ENCODE data around the gene TAC3.
"Not testable (repeated sequence)": the region's sequence is repeated elsewhere in the genome, so short reads cannot be mapped to it uniquely, and the experiment has no call there.

TAC3 gene

GRCh38 chr12:57001448-57001906, 14.9 kb downstream of the TAC3 start:
- peak; percentile 47 for DNase-seq

- DNase-seq: no peak
Measured at GRCh38 chr12:57000393-57000792, 15.9 kb downstream of the TAC3 start.

- no peak for DNase-seq
Measured at GRCh38 chr12:56999456-56999855, 16.9 kb downstream of the TAC3 start.

GRCh38 chr12:56998981-56999380, 17.3 kb downstream of the TAC3 start:
- DNase-seq: no peak

GRCh38 chr12:56998316-56998715, 18.0 kb downstream of the TAC3 start:
- no peak for DNase-seq

- no peak for DNase-seq
Measured at GRCh38 chr12:56996793-56997545, 19.4 kb downstream of the TAC3 start.

- DNase-seq: no peak
Measured at GRCh38 chr12:56995930-56996496, 20.3 kb downstream of the TAC3 start.

- DNase-seq: no peak
Measured at GRCh38 chr12:56995201-56995929, 21.0 kb downstream of the TAC3 start.

GRCh38 chr12:56994231-56994746, 22.0 kb downstream of the TAC3 start:
- no peak for DNase-seq

- no peak for DNase-seq
Measured at GRCh38 chr12:56993346-56993745, 23.0 kb downstream of the TAC3 start.

- no peak for DNase-seq
Measured at GRCh38 chr12:56991319-56992246, 24.7 kb downstream of the TAC3 start.

- DNase-seq: no peak
Measured at GRCh38 chr12:56990648-56991318, 25.5 kb downstream of the TAC3 start.

GRCh38 chr12:56989861-56990610, 26.3 kb downstream of the TAC3 start:
- DNase-seq: no peak

GRCh38 chr12:56988207-56988739, 28.1 kb downstream of the TAC3 start:
- no peak for DNase-seq

- DNase-seq: peak; percentile 74
Measured at GRCh38 chr12:56987551-56988053, 28.7 kb downstream of the TAC3 start.

- DNase-seq: no peak
Measured at GRCh38 chr12:56987011-56987410, 29.3 kb downstream of the TAC3 start.

- DNase-seq: not testable (repeated sequence)
Measured at GRCh38 chr12:56985714-56986113, 30.6 kb downstream of the TAC3 start.

- DNase-seq: no peak
Measured at GRCh38 chr12:56983386-56983785, 32.9 kb downstream of the TAC3 start.

GRCh38 chr12:56982578-56983236, 33.6 kb downstream of the TAC3 start:
- not testable (repeated sequence) for DNase-seq

GRCh38 chr12:56980941-56981530, 35.3 kb downstream of the TAC3 start:
- no peak for DNase-seq

Measured in fibroblast of upper back skin (primary cell).